Activated CD4-positive, alpha-beta T cell treated with anti-CD3 and anti-CD28 coated beads, Interleukin-2, amount 10 ng/mL, durations not matched to agents 24 days and 14 days (primary cell): ENCODE measurements around the gene TMEM269. TPM values are rescaled to one million over a fixed set of nuclear protein-coding genes. Genes with fewer than 3 reads are reported as not detected.
A peak's percentile ranks its signal among the peaks of the same experiment; 100 is the strongest.

Experiments
- DNase-seq: peaks from one replicate; pipeline ENCODE4 v3.0.0; 2022
- H3K27ac Mint-ChIP-seq: one replicate; pipeline ENCODE4 v1.8.0; 2022; ENCODE audit warnings: mild to moderate bottlenecking, mixed read lengths
- H3K27me3 Mint-ChIP-seq: one replicate; pipeline ENCODE4 v1.8.0; 2022; ENCODE audit warnings: mixed read lengths
- H3K36me3 Mint-ChIP-seq: one replicate; pipeline ENCODE4 v1.8.0; 2022; ENCODE audit warnings: low read depth, mild to moderate bottlenecking, mixed read lengths
- H3K4me1 Mint-ChIP-seq: one replicate; pipeline ENCODE4 v1.8.0; 2021; ENCODE audit warnings: mixed read lengths
- H3K4me3 Mint-ChIP-seq: one replicate; pipeline ENCODE4 v1.8.0; 2022; ENCODE audit warnings: mild to moderate bottlenecking, moderate library complexity, mixed read lengths
- H3K9me3 Mint-ChIP-seq: one replicate; pipeline ENCODE4 v1.8.0; 2021; ENCODE audit warnings: mixed read lengths
- intact Hi-C: fragments of 100-400 bp; cut with micrococcal nuclease; formaldehyde crosslinking; loops from one replicate; pipeline ENCODE4 v1.15.1; 2023
- total RNA-seq: library from RNA; stranded (reverse); gene quantifications from 2 replicates; pipeline ENCODE4 v1.2.3, GENCODE V29; 2022

The TMEM269 gene, protein sequence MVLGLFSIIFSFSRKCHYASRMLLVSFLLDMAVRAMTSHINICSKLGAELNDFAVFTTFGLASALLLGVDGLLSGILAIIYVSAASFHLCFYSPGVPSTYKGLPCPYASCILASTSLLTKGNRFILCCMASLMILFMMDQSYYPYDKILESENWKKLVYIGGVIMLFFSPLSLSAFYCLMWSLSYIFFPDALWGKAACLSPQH
- 0.12 TPM in 1 of 2 replicates, not detected in the other for total RNA-seq

DNA sequence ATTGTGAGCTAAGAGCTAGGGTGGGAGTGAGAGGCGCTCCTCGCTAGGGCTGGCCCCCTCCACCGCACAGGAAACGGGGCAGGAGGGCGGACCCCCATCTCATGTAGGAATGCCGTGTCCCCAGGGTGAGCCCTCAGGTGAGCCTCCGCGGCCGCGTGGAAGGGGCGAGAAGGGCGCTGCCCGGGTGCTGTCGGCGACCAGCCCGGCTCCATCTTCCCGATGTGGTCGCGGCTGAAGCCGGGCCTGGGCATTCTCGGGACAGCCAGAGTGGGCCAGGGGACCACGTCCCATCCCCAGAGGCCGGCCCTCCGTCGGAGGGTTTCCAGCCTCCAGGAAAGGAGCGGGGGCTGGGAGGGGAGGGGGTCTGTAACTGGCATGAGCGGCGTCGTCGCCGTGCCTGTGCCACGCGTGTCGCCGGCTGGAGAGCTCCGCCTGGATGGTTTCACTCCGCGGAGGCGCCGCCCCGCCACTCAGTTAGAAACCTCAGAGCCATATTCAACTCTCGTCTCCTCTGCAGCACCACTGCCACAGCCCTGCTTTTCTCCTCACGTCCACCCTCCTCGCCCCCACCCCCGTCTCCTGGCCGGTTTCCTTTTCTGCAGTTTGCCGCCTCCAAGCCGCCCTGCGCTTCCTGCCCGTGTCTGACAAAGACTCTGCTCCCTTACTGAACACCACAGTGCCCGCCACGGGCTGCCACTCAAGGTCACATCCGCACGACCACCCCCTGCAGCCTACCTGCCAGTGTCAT is at the start of gene TMEM269:
TSS of gene TMEM269 (plus strand) at position 46 of the 748 bp plus-strand sequence. CDS start 4,903 bp downstream, outside the sequence.
- Mint-ChIP-seq H3K9me3 (no peaks in the 10 kb centered on the region), H3K4me1 (peaks cover 17% of the 10 kb centered on the region), H3K36me3 (peaks cover 28% of the 10 kb centered on the region), H3K27ac (no peak within 1 kb of the TSS), H3K4me3 (peak within 1 kb of the TSS; percentile 78), H3K27me3 (no peaks in the 10 kb centered on the region)
- peak; percentile 84 for DNase-seq
- intact Hi-C loops, result no loop called here

DNA sequence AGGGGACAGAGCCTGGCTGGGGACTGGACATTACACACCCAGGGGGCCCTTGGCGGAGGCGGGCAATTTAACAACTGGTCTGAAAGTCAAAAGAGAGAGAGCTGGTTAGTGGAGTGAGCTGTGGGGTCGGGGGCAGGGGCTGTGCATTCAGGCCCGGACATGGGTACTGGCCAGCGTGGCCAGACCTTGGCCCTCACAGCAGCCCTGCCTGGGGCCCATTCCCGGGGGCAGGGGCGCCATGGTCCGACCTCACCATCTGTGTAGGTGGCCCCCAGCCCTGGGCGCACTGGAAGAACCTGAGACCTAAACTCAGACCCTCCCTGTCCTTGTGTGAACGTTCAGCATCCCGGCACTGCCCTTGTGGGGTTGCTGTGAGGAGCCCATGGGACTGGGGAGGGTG is 49.7 kb upstream of the TMEM269 start:
- H3K27me3 Mint-ChIP-seq, result no peaks in the 10 kb centered on the region
- H3K4me3 Mint-ChIP-seq, result no peak overlapping the region

DNA sequence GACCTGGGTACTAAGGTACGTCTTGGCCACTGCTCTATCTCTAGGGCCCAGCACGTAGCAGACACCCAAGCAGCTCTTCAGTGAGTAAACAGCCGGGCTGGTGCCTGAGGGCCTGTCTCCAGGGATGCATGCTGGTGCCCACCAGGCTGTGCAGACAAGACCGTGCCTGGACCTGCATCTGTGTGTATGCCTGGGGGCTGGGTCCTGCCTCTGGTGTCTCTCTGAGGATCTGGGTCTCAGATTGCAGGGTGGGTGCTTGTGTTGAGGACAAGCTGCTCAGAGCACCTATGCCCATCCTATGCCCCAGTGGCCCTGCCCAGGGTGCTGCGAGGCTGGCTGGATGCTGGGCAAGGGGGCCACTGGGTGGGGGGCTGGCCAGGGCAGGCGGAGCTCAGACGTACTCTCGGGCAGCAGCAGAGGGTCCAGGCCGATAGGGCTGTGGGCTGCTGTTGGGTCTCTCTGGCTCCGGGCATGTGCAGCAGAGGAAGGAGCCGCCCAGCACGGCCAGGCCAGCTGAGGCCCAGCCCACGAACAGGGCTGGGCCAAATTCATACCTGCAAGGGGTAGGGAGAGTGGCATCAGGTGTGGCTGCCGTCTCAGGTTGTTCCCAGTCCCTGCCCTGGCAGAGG is 49.2 kb upstream of the TMEM269 start:
- intact Hi-C loops, result no loop called here

More for the DNA sequence above, 49.7 kb upstream of the TMEM269 start:
- no peaks in the 10 kb centered on the region for H3K36me3 Mint-ChIP-seq
- intact Hi-C loops, result no loop called here
- H3K27ac Mint-ChIP-seq, result no peak overlapping the region
- H3K9me3 Mint-ChIP-seq, result no peaks in the 10 kb centered on the region
- H3K4me1 Mint-ChIP-seq, result peaks cover 9% of the 10 kb centered on the region
- DNase-seq, result no peak

DNA sequence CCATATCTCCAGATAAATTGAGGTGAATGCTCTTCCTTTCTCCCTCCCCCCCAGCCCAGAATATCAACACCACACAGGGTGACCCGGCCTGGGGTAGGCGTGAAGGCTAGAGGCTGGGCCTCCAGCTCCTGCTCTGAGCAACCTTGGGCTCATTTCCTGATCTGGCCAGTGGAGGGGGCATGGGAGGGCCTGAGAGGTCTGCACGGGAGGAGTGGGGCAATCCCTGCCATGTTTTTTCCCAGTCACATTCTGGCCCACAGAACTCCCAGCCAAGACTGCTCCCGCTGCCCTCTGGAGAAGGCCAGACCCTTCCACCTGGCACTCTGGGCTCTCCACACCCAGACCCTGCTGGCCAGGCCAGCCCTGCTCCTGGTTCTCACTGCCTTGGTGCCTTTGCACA is 48.6 kb upstream of the TMEM269 start:
- H3K27me3 Mint-ChIP-seq, result no peaks in the 10 kb centered on the region
- DNase-seq, result no peak
- intact Hi-C loops, result no loop called here
- H3K9me3 Mint-ChIP-seq, result no peaks in the 10 kb centered on the region
- H3K27ac Mint-ChIP-seq, result no peak overlapping the region
- no peaks in the 10 kb centered on the region for H3K36me3 Mint-ChIP-seq
- H3K4me1 Mint-ChIP-seq, result peaks cover 7% of the 10 kb centered on the region
- no peak overlapping the region for H3K4me3 Mint-ChIP-seq

More for the DNA sequence above, 49.2 kb upstream of the TMEM269 start:
- no peaks in the 10 kb centered on the region for H3K36me3 Mint-ChIP-seq
- H3K4me3 Mint-ChIP-seq, result no peak overlapping the region
- no peak overlapping the region for H3K27ac Mint-ChIP-seq
- peaks cover 9% of the 10 kb centered on the region for H3K4me1 Mint-ChIP-seq
- no peaks in the 10 kb centered on the region for H3K27me3 Mint-ChIP-seq
- DNase-seq, result no peak
- H3K9me3 Mint-ChIP-seq, result no peaks in the 10 kb centered on the region

DNA sequence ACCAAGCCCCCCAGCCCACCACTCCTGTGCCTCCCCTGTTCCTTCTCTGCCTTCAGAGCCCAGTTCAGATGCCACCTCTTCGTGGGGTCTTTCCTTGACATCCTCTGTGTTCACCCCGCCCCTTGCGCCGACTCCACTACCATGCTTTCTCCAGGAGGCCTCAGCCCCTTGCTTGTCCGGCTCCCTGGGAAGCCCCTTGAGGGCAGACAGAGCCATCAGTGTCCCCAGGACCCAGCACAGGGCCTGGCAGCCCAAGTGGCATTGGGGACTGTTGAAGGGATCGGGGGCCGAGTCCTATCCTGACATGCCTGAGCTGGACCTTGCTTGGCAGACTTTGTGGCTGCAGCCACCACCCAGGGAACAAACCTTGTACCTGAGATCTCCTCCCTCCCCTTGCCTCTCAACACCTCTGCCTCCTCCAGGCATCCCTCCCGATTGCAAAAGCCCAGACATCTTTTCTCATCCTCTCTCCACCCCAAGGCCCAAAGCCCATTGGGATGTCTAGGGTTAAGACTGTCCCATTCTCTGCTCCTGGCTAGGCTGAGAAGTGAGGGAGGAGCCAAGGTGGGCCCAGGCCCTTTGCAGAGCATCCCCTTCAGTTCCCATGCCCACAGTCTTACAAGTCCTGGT is 48.1 kb upstream of the TMEM269 start:
- Mint-ChIP-seq H3K27me3 (no peaks in the 10 kb centered on the region), H3K36me3 (no peaks in the 10 kb centered on the region), H3K4me1 (peaks cover 7% of the 10 kb centered on the region), H3K27ac (no peak overlapping the region), H3K9me3 (no peaks in the 10 kb centered on the region), H3K4me3 (no peak overlapping the region)
- intact Hi-C loops, result no loop called here
- DNase-seq, result no peak

DNA sequence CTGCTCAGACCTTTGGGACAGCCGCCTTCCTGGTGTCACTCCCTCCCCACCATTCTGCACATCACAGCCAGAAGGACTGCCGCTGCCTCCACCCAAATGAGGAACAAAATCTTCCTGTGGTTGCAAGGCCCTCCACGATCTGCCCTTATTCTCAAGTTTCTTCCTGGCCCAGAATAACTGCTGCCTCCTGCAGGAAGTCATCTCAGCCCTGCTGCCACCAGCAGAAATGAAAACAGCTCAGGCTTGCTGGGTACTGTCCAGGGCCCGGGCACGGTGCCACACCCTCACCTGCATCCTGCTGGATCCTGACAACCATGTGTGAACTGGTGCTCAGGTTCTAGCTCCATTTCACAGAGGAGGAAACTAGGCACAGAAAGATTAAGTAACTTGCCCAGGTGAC is 47.5 kb upstream of the TMEM269 start:
- Mint-ChIP-seq H3K27ac (no peak overlapping the region), H3K36me3 (no peaks in the 10 kb centered on the region), H3K9me3 (no peaks in the 10 kb centered on the region), H3K27me3 (no peaks in the 10 kb centered on the region), H3K4me1 (peaks cover 7% of the 10 kb centered on the region), H3K4me3 (no peak overlapping the region)
- DNase-seq, result peak; percentile 72
- intact Hi-C loops, result no loop called here

DNA sequence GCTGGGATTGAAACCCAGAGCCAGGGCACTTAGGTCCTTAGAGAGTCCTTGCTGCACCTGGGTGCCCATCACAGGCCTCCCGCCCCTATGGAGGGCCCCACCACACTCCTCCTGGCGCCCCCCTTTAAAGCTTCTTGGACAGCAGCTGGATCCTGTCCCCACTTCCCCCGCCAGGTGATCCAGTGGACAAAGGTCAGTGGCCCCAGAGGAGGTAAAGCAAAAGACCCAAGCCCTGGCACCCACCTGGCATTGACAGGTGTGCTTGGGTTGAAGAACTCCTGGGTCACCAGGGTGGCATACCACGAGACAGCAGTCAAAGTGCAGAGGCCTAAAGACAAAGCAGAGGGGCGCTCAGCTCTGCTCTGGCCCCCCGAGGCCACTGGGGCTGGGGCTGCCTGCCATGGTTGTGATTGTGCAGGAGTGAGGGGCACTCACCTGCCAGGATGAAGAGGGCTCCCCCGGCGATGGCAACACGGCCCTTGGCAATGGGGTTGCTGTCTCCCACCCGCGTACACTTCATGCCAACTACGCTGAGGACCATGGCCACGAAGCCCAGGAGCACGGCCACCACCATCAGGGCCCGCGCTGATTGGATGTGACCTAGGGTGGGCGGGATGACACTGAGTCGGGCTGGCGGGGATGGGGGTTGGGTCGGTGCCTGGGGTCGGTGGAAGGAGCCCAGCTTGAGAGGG is 46.7 kb upstream of the TMEM269 start:
- Mint-ChIP-seq H3K27me3 (no peaks in the 10 kb centered on the region), H3K27ac (no peak overlapping the region), H3K9me3 (no peaks in the 10 kb centered on the region), H3K36me3 (no peaks in the 10 kb centered on the region), H3K4me1 (peaks cover 7% of the 10 kb centered on the region), H3K4me3 (no peak overlapping the region)
- intact Hi-C loops, result no loop called here
- no peak for DNase-seq

DNA sequence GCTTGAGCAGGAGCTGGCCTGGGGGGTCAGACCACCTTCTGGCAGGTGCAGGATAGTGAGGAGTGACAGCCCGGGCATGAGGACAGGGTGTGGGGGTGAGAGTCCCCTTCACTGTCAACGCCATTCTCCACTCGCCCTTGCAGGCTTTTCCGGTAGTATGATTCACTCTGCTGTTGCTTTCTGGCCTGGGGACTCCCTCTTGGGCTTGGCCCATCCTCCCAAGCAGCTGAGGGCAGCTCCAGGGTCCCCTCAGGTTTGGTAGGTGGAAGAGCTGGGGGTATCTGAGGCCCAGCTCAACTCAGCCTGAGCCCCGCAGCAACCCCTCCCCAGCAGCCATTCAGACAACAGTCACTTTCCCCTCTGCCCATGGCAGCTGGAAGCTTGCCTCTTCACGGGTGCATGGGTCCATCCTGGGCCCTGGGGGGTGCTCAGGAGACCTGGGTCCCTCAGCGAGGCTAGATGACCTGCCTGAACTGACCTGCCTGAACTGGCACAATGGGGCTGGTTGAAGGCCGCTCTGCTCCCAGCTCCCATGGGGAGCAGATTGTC is 46.0 kb upstream of the TMEM269 start:
- no peaks in the 10 kb centered on the region for H3K36me3 Mint-ChIP-seq
- DNase-seq, result no peak
- H3K4me3 Mint-ChIP-seq, result no peak overlapping the region
- no peak overlapping the region for H3K27ac Mint-ChIP-seq
- no peaks in the 10 kb centered on the region for H3K9me3 Mint-ChIP-seq
- H3K4me1 Mint-ChIP-seq, result peaks cover 7% of the 10 kb centered on the region
- no peaks in the 10 kb centered on the region for H3K27me3 Mint-ChIP-seq
- intact Hi-C loops, result no loop called here

DNA sequence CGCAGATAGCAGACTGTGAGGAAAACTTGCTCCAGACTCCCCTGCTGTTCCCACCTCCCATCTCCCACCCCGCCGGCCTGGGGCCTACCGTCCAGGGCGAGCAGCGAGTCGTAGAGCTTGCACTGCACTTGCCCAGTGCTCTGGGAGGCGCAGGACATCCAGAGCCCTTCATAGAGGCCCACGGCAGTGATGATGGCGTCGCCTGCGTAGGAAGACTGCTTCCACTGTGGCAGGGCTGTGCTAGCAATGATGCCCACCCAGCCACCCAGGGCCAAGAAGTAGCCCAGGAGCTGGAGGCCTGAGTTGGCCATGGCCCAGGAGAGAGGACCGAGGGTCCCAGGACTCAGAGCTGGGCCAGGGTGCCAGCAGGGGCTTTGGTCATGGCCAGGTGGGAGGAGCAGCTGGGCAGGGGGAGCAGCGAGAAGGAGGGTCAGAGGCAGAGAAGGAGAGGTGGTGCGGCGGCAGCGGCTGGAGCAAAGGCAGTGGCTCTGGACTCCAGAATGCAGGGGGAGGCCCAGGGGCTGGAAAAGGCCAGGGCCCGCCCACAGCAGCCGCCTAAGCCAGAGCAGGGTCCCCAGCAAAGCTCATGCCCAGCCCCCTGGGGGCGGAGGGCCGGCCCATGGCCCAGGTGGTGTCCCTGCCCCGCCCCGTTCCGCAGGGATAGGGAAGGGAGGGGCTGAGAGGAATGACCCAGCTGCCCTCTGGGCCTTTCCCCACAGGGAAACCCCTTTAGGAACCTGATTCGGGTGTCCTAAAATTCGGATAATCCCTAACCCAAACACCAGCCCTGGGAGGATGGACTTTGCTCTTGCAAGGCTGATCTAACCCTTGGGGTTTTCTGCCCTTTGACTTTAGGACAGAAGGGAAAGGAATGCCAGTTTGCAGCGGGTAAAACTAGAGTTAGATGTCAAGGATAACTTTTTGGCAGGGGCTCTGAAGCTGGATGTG is 44.8 kb upstream of the TMEM269 start, which contains the start of gene CLDN19:
TSS of gene CLDN19 (minus strand) at position 484 of the 948 bp plus-strand sequence. CDS start at position 311, 173 bp downstream.
- Mint-ChIP-seq H3K27ac (no peak within 1 kb of the TSS), H3K4me1 (peaks cover 7% of the 10 kb centered on the region), H3K9me3 (no peaks in the 10 kb centered on the region)

DNA sequence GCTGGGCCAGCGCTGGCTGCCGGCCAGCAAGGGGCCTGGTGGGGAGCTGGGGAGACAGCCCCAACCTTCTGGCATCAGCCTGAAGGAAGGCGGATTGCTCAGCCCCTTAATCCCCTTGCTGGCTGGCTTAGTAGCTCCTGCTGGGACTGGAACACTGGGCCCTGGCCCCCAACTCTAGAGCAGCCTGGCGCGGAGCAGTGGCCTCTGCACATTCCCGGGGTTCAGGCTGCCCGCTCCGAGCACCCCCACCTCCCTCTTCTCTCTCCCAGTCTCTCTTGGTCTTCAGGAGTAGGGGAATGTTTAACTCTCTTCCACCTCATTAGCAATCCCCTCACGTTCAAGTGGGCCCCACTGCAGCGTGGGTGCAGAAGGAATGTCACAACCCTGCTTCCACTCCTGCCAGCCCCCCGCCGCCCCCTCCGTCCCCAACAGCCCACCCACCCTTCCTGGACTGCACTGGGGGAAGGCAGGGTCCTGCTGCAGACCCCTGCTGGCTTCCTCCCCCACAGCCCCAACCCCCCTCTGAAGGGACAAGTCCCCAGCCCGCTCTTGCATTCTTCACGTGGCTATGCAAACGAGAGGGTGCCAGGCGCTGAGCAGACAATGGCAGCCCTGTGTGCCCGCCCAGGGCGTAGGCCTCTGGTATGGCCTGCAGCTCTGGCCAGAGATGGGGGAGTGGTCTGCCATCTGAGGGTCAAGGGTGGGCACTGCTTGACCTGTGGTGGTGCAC is 43.8 kb upstream of the TMEM269 start:
- no peaks in the 10 kb centered on the region for H3K9me3 Mint-ChIP-seq
- H3K27me3 Mint-ChIP-seq, result no peaks in the 10 kb centered on the region
- H3K27ac Mint-ChIP-seq, result no peak overlapping the region
- intact Hi-C loops, result no loop called here
- H3K4me3 Mint-ChIP-seq, result no peak overlapping the region
- H3K36me3 Mint-ChIP-seq, result peaks cover 4% of the 10 kb centered on the region
- H3K4me1 Mint-ChIP-seq, result peaks cover 7% of the 10 kb centered on the region
- DNase-seq, result no peak

More for the DNA sequence above, 44.8 kb upstream of the TMEM269 start, which contains the start of gene CLDN19:
- Mint-ChIP-seq H3K4me3 (no peak within 1 kb of the TSS), H3K36me3 (no peaks in the 10 kb centered on the region), H3K27me3 (no peaks in the 10 kb centered on the region)
- no peak for DNase-seq
- intact Hi-C loops, result no loop called here

DNA sequence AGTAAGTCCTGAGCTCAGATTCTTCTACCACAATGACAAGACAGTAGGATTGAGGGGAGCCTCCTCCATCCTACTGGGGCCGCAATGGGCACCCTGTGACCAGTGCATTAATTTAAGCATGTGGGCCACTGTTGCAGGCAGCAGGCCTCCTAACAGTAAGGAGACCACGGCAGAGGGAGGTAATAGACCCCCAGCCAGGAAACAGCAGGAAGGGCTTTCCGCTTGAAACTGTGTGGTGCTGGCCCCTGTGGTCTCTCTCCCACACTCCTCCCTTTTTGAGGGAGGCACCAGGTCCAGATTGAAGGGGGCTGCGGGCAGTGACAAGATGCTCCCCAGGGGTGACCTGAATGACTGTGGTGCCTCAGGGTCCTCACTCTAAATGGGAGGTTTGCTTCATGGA is 43.1 kb upstream of the TMEM269 start:
- intact Hi-C loops, result no loop called here
- no peak overlapping the region for H3K4me3 Mint-ChIP-seq
- H3K27ac Mint-ChIP-seq, result no peak overlapping the region
- H3K9me3 Mint-ChIP-seq, result no peaks in the 10 kb centered on the region
- H3K27me3 Mint-ChIP-seq, result no peaks in the 10 kb centered on the region
- H3K4me1 Mint-ChIP-seq, result peaks cover 7% of the 10 kb centered on the region
- H3K36me3 Mint-ChIP-seq, result peaks cover 6% of the 10 kb centered on the region
- DNase-seq, result no peak

DNA sequence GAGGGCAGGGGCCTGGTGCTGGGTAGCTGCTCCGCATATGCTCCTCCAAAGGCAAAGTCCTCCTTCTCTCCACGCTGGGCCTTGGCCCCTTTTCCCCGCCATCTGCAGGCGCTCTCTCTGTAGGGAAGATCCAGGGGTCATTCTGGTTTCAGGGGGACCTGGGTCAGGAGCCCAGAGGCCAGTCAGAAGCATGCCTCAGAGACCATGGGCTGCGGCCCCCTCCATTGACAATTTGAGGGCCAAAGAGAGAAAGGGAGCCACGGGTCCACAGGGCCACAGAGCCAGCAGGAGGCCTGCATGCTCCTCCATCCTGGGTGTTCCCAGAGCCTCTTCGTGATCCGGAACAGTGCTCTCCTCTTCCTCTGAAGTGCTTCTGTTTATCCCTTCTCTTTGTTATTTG is 42.6 kb upstream of the TMEM269 start:
- H3K27me3 Mint-ChIP-seq, result no peaks in the 10 kb centered on the region
- H3K4me1 Mint-ChIP-seq, result peaks cover 2% of the 10 kb centered on the region
- intact Hi-C loops, result no loop called here
- peaks cover 10% of the 10 kb centered on the region for H3K36me3 Mint-ChIP-seq
- DNase-seq, result no peak
- H3K27ac Mint-ChIP-seq, result no peak overlapping the region
- H3K9me3 Mint-ChIP-seq, result no peaks in the 10 kb centered on the region
- H3K4me3 Mint-ChIP-seq, result no peak overlapping the region
